CD4-positive, alpha-beta T cell treated with Interferon gamma for 1 hour (primary cell): Measurements from ENCODE around the gene PCGF3.
"Not testable (repeated sequence)": the region's sequence is repeated elsewhere in the genome, so short reads cannot be mapped to it uniquely, and the experiment has no call there.

ENCODE experiments used
- DNase-seq: peaks from one replicate; pipeline ENCODE4 v3.0.0-alpha.2; 2020

The PCGF3 gene

GRCh38 chr4:768076-768475 lies 62.4 kb downstream of the PCGF3 start:
- no peak for DNase-seq

- DNase-seq = no peak
These were observed 63.4 kb downstream of the PCGF3 start for GRCh38 chr4:768995-769394.

- DNase-seq = no peak
These were observed 63.9 kb downstream of the PCGF3 start for GRCh38 chr4:769511-769910.

GRCh38 chr4:770022-770421 lies 64.4 kb downstream of the PCGF3 start:
- DNase-seq = no peak

- DNase-seq = no peak
These were observed 65.8 kb downstream of the PCGF3 start for GRCh38 chr4:771464-771863.

- DNase-seq = no peak
These were observed 66.5 kb downstream of the PCGF3 start for GRCh38 chr4:772118-772517.

- no peak for DNase-seq
These were observed 67.1 kb downstream of the PCGF3 start for GRCh38 chr4:772776-773175.

- DNase-seq = no peak
These were observed 67.6 kb downstream of the PCGF3 start for GRCh38 chr4:773214-773613.

GRCh38 chr4:774419-775092 lies 68.9 kb downstream of the PCGF3 start:
- DNase-seq = not testable (repeated sequence)

- DNase-seq = not testable (repeated sequence)
These were observed 69.9 kb downstream of the PCGF3 start for GRCh38 chr4:775485-775884.

GRCh38 chr4:776743-777441 lies 71.3 kb downstream of the PCGF3 start:
- DNase-seq = no peak

GRCh38 chr4:777520-778262 lies 72.1 kb downstream of the PCGF3 start:
- no peak for DNase-seq

- DNase-seq = no peak
These were observed 73.9 kb downstream of the PCGF3 start for GRCh38 chr4:779555-779954.

GRCh38 chr4:780255-780654 lies 74.6 kb downstream of the PCGF3 start:
- not testable (repeated sequence) for DNase-seq

- DNase-seq = no peak
These were observed 75.3 kb downstream of the PCGF3 start for GRCh38 chr4:780716-781492.

- peak; percentile 99 for DNase-seq
These were observed 76.0 kb downstream of the PCGF3 start for GRCh38 chr4:781493-782216.

- DNase-seq = no peak
These were observed 79.0 kb downstream of the PCGF3 start for GRCh38 chr4:784401-785331.

- DNase-seq = no peak
These were observed 79.9 kb downstream of the PCGF3 start for GRCh38 chr4:785332-786073.

- DNase-seq = no peak
These were observed 80.6 kb downstream of the PCGF3 start for GRCh38 chr4:786074-786741.

- DNase-seq = no peak
These were observed 81.2 kb downstream of the PCGF3 start for GRCh38 chr4:786861-787300.
